Type B pancreatic cell (in vitro differentiated cells): ENCODE measurements around the gene TXLNA. TPM values are rescaled to one million over a fixed set of nuclear protein-coding genes. Genes with fewer than 3 reads are reported as not detected.
"Not testable (repeated sequence)": the region's sequence is repeated elsewhere in the genome, so short reads cannot be mapped to it uniquely, and the experiment has no call there.

ENCODE experiments used
- DNase-seq: peaks from one replicate; pipeline ENCODE4 v3.0.0; 2021; ENCODE audit warnings: mixed read lengths; ENCODE audit not compliant: unreplicated experiment; ENCODE audit errors: extremely low spot score
- H3K27ac Mint-ChIP-seq: 2 replicates; pipeline ENCODE4 v1.8.0; 2021; ENCODE audit warnings: mild to moderate bottlenecking, mixed read lengths
- H3K27me3 Mint-ChIP-seq: 2 replicates; pipeline ENCODE4 v1.8.0; 2021; ENCODE audit warnings: mixed read lengths
- H3K36me3 Mint-ChIP-seq: 2 replicates; pipeline ENCODE4 v1.8.0; 2021; ENCODE audit warnings: mixed read lengths
- H3K4me1 Mint-ChIP-seq: one replicate; pipeline ENCODE4 v1.8.0; 2021; ENCODE audit warnings: mixed read lengths; ENCODE audit not compliant: unreplicated experiment
- H3K4me3 Mint-ChIP-seq: 2 replicates; pipeline ENCODE4 v1.8.0; 2021; ENCODE audit warnings: mild to moderate bottlenecking, mixed read lengths
- H3K9me3 Mint-ChIP-seq: 2 replicates; pipeline ENCODE4 v1.8.0; 2021; ENCODE audit warnings: mixed read lengths
- long read RNA-seq: library from polyadenylated mRNA; unstranded; transcript quantifications from one replicate; pipeline ENCODE4 v2.0.0, GENCODE V29; 2020
- total RNA-seq: library from RNA; stranded (reverse); gene quantifications from 2 replicates; pipeline ENCODE4 v1.2.1, GENCODE V29; 2021; ENCODE audit warnings: low replicate concordance
- TF ChIP-seq, protein P1 (sequence below): fragments of 200-600 bp; sonication (generic); conservative IDR thresholded peaks from 2 replicates; pipeline ENCODE4 v1.5.0; 2021; ENCODE audit warnings: antibody characterized with exemption, mild to moderate bottlenecking

Gene TXLNA
- total RNA-seq, result 54.0 and 60.4 TPM in 2 replicates
- long read RNA-seq, full-length matches to known transcripts, result 3 of 39 reads
- long read RNA-seq, partial matches to known transcripts, result 5 of 39 reads
- long read RNA-seq, other reads (novel, unspliced or antisense), result 31 of 39 reads

- peak within 1 kb of the TSS; percentile 95 for H3K27ac Mint-ChIP-seq
- peak within 1 kb of the TSS; percentile 96 for H3K4me3 Mint-ChIP-seq
- TF ChIP-seq, protein P1, sequence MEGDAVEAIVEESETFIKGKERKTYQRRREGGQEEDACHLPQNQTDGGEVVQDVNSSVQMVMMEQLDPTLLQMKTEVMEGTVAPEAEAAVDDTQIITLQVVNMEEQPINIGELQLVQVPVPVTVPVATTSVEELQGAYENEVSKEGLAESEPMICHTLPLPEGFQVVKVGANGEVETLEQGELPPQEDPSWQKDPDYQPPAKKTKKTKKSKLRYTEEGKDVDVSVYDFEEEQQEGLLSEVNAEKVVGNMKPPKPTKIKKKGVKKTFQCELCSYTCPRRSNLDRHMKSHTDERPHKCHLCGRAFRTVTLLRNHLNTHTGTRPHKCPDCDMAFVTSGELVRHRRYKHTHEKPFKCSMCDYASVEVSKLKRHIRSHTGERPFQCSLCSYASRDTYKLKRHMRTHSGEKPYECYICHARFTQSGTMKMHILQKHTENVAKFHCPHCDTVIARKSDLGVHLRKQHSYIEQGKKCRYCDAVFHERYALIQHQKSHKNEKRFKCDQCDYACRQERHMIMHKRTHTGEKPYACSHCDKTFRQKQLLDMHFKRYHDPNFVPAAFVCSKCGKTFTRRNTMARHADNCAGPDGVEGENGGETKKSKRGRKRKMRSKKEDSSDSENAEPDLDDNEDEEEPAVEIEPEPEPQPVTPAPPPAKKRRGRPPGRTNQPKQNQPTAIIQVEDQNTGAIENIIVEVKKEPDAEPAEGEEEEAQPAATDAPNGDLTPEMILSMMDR, result peak; percentile 12
- no peaks in the 10 kb centered on the region for H3K27me3 Mint-ChIP-seq
- H3K4me1 Mint-ChIP-seq, result peaks cover 22% of the 10 kb centered on the region
- peaks cover 25% of the 10 kb centered on the region for H3K36me3 Mint-ChIP-seq
- no peaks in the 10 kb centered on the region for H3K9me3 Mint-ChIP-seq
- DNase-seq, result peak; percentile 94
These were observed at the start of gene TXLNA for GRCh38 chr1:32179443-32180185. Gene TXLNA (plus strand): TSS chr1:32179675. CDS start chr1:32180346, 671 bp downstream.

GRCh38 chr1:32133950-32134280 is 45.6 kb upstream of the TXLNA start:
- H3K9me3 Mint-ChIP-seq, H3K4me3 Mint-ChIP-seq, H3K36me3 Mint-ChIP-seq, DNase-seq, H3K27me3 Mint-ChIP-seq: not testable (repeated sequence)
- Mint-ChIP-seq H3K4me1 (peaks cover 18% of the 10 kb centered on the region), H3K27ac (peak overlapping the region; percentile 95)

- DNase-seq, result no peak
- Mint-ChIP-seq H3K27ac (peak overlapping the region; percentile 55), H3K4me3 (no peak overlapping the region), H3K9me3 (no peaks in the 10 kb centered on the region), H3K27me3 (no peaks in the 10 kb centered on the region), H3K36me3 (peaks cover 8% of the 10 kb centered on the region), H3K4me1 (peaks cover 21% of the 10 kb centered on the region)
- TF ChIP-seq, protein P1, result no peak
These were observed 42.4 kb upstream of the TXLNA start for GRCh38 chr1:32137111-32137510.

DNA sequence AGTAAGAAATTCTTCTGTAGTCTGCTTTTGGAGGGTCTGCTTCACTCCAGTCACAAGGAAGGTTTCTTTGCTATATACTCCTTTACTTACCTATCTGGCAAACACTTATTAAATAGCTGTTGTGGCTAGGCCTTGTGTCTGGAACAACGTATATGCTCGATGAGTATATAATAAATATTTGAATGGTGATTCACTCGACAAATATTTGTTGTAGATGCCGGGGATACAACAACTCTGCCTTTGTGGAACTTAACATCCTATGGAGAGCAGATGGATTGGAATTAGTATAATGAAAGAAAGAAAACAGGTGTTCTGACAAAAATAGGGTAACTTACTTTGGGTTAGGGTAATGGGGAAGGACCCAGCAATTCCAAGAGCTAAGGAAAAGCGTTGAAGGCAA is 40.5 kb upstream of the TXLNA start:
- H3K27ac Mint-ChIP-seq, result peak overlapping the region; percentile 59
- H3K4me1 Mint-ChIP-seq, result peaks cover 22% of the 10 kb centered on the region
- H3K36me3 Mint-ChIP-seq, result peaks cover 4% of the 10 kb centered on the region
- H3K9me3 Mint-ChIP-seq, result no peaks in the 10 kb centered on the region
- TF ChIP-seq, protein P1, result no peak
- no peaks in the 10 kb centered on the region for H3K27me3 Mint-ChIP-seq
- no peak overlapping the region for H3K4me3 Mint-ChIP-seq
- DNase-seq, result no peak

- TF ChIP-seq, protein P1, result no peak
- DNase-seq, result no peak
- Mint-ChIP-seq H3K4me3 (no peak overlapping the region), H3K27me3 (no peaks in the 10 kb centered on the region), H3K4me1 (peaks cover 22% of the 10 kb centered on the region), H3K27ac (peak overlapping the region; percentile 85), H3K9me3 (no peaks in the 10 kb centered on the region), H3K36me3 (peaks cover 4% of the 10 kb centered on the region)
These were observed 36.8 kb upstream of the TXLNA start for GRCh38 chr1:32142446-32143301.

GRCh38 chr1:32143302-32143695 is 36.2 kb upstream of the TXLNA start:
- not testable (repeated sequence) for H3K27ac Mint-ChIP-seq, H3K9me3 Mint-ChIP-seq, H3K4me3 Mint-ChIP-seq, H3K27me3 Mint-ChIP-seq, DNase-seq
- Mint-ChIP-seq H3K4me1 (peaks cover 22% of the 10 kb centered on the region), H3K36me3 (peaks cover 10% of the 10 kb centered on the region)
